Stimulated activated CD8-positive, alpha-beta memory T cell treated with anti-CD3 and anti-CD28 coated beads, Interleukin-7, amount 100 ng/mL, for 24 hours (primary cell): ENCODE results near the gene PXMP2.
"Not testable (repeated sequence)": the region's sequence is repeated elsewhere in the genome, so short reads cannot be mapped to it uniquely, and the experiment has no call there.

Source experiments
- DNase-seq: peaks from one replicate; pipeline ENCODE4 v3.0.0-alpha.2; 2020; ENCODE audit warnings: low read depth

PXMP2 gene

GRCh38 chr12:132660996-132661395 lies 26.4 kb upstream of the PXMP2 start:
- DNase-seq, result no peak

GRCh38 chr12:132661972-132662371 lies 25.4 kb upstream of the PXMP2 start:
- DNase-seq, result no peak

- DNase-seq, result no peak
Measured at GRCh38 chr12:132662901-132663755, 24.3 kb upstream of the PXMP2 start.

GRCh38 chr12:132664206-132665148 lies 22.9 kb upstream of the PXMP2 start:
- DNase-seq, result no peak

GRCh38 chr12:132665149-132665491 lies 22.3 kb upstream of the PXMP2 start:
- no peak for DNase-seq

GRCh38 chr12:132665794-132666193 lies 21.6 kb upstream of the PXMP2 start:
- DNase-seq, result no peak

- DNase-seq, result no peak
Measured at GRCh38 chr12:132668191-132669088, 18.9 kb upstream of the PXMP2 start.

- no peak for DNase-seq
Measured at GRCh38 chr12:132669166-132669879, 18.1 kb upstream of the PXMP2 start.

GRCh38 chr12:132672116-132672515 lies 15.3 kb upstream of the PXMP2 start:
- no peak for DNase-seq

- DNase-seq, result no peak
Measured at GRCh38 chr12:132672678-132673077, 14.7 kb upstream of the PXMP2 start.

GRCh38 chr12:132673288-132674179 lies 13.9 kb upstream of the PXMP2 start:
- DNase-seq, result no peak

- DNase-seq, result no peak
Measured at GRCh38 chr12:132674561-132674960, 12.8 kb upstream of the PXMP2 start.

GRCh38 chr12:132675757-132676432 lies 11.5 kb upstream of the PXMP2 start:
- DNase-seq, result no peak

- no peak for DNase-seq
Measured at GRCh38 chr12:132677492-132677891, 9.9 kb upstream of the PXMP2 start.

- no peak for DNase-seq
Measured at GRCh38 chr12:132685400-132685799, 2.0 kb upstream of the PXMP2 start.

- DNase-seq, result no peak
Measured at GRCh38 chr12:132686825-132687210, 569 bp upstream of the PXMP2 start.

- DNase-seq, result no peak
Measured at GRCh38 chr12:132689227-132689626, 1.8 kb downstream of the PXMP2 start.

- no peak for DNase-seq
Measured at GRCh38 chr12:132690112-132690511, 2.7 kb downstream of the PXMP2 start.

GRCh38 chr12:132692030-132692429 lies 4.6 kb downstream of the PXMP2 start:
- not testable (repeated sequence) for DNase-seq

GRCh38 chr12:132694888-132695287 lies 7.5 kb downstream of the PXMP2 start:
- not testable (repeated sequence) for DNase-seq
